HepG2 (cell line): ENCODE results near the gene IKZF5. TPM values are rescaled to one million over a fixed set of nuclear protein-coding genes. Genes with fewer than 3 reads are reported as not detected.

Experiments used
- ARNTL ChIP-seq: sonication (generic); formaldehyde crosslinking; IDR thresholded peaks from 2 replicates; pipeline ENCODE4 v1.4.0; 2020; ENCODE audit warnings: mild to moderate bottlenecking, missing genetic modification reagents
- ERF ChIP-seq: IDR thresholded peaks from 2 replicates; pipeline ENCODE4 v1.6.1; 2018; ENCODE audit warnings: missing biosample characterization, missing genetic modification reagents
- HNF1A ChIP-seq, 2 experiments: sonication (generic) in 1 of 2; formaldehyde crosslinking in 1 of 2; IDR thresholded peaks; 2 replicates each; pipeline versions ENCODE4 v1.4.0 to v1.6.1; 2016 to 2020; ENCODE audit warnings: borderline replicate concordance in 1 of 2, low read depth in 1 of 2, mild to moderate bottlenecking in 1 of 2, missing genetic modification reagents in 1 of 2
- HNRNPUL1 ChIP-seq: fragments of 200-400 bp; formaldehyde crosslinking; IDR thresholded peaks from 2 replicates; pipeline ENCODE4 v1.6.1; 2017; ENCODE audit warnings: low read depth, mild to moderate bottlenecking, low read length, moderate library complexity
- PTBP1 ChIP-seq: fragments of 200-400 bp; formaldehyde crosslinking; IDR thresholded peaks from 2 replicates; pipeline ENCODE4 v1.6.1; 2018; ENCODE audit warnings: low read length, low read depth; ENCODE audit not compliant: poor library complexity, severe bottlenecking
- SMC3 ChIP-seq: IDR thresholded peaks from 2 replicates; pipeline ENCODE4 v1.6.1; 2011; ENCODE audit warnings: low read length, improper control_type of control experiment
- SOX13 ChIP-seq, 3 experiments: fragments of 450-650 bp in 1 of 3; sonication (generic) in 1 of 3; formaldehyde crosslinking in 1 of 3; IDR thresholded peaks in 2 of 3; conservative IDR thresholded peaks in 1 of 3; 2 replicates each; pipeline versions ENCODE4 v1.5.0 to v1.6.1; 2016 to 2020; ENCODE audit warnings: antibody characterized with exemption in 1 of 3, mild to moderate bottlenecking in 1 of 3, missing compliant biosample characterization in 1 of 3, missing genetic modification reagents in 1 of 3, moderate library complexity in 1 of 3
- ZBTB37 ChIP-seq: sonication (generic); formaldehyde crosslinking; IDR thresholded peaks from 2 replicates; pipeline ENCODE4 v1.4.0; 2020; ENCODE audit warnings: mild to moderate bottlenecking, missing genetic modification reagents
- ZNF3 ChIP-seq: IDR thresholded peaks from 2 replicates; pipeline ENCODE4 v1.7.0; 2017; ENCODE audit warnings: inconsistent platforms
- ZNF558 ChIP-seq: sonication (generic); formaldehyde crosslinking; IDR thresholded peaks from 2 replicates; pipeline ENCODE4 v1.9.0; 2022; ENCODE audit warnings: mild to moderate bottlenecking, missing genetic modification reagents, borderline replicate concordance
- ZNF605 ChIP-seq: sonication (generic); formaldehyde crosslinking; IDR thresholded peaks from 2 replicates; pipeline ENCODE4 v1.8.0; 2022; ENCODE audit warnings: mild to moderate bottlenecking, missing genetic modification reagents
- ZNF615 ChIP-seq: sonication (generic); formaldehyde crosslinking; IDR thresholded peaks from 2 replicates; pipeline ENCODE4 v1.5.0; 2020; ENCODE audit warnings: mild to moderate bottlenecking, missing genetic modification reagents, borderline replicate concordance
- ZNF740 ChIP-seq: sonication (generic); formaldehyde crosslinking; IDR thresholded peaks from 2 replicates; pipeline ENCODE4 v1.4.0; 2020; ENCODE audit warnings: missing genetic modification reagents
- ZNF879 ChIP-seq: sonication (generic); formaldehyde crosslinking; IDR thresholded peaks from 2 replicates; pipeline ENCODE4 v1.8.1; 2023; ENCODE audit warnings: missing genetic modification reagents
- polyA plus RNA-seq, 8 experiments: library from polyadenylated mRNA; depleted of rRNA in 3 of 8; stranded (reverse) in 7 of 8; unstranded in 1 of 8; fragments of >200 nt; fragmentation: Illumina TruSeq in 4 of 8; extraction: Trizol in 4 of 8; gene quantifications; 2 replicates each; pipeline versions ENCODE4 v1.2.1 to v1.2.3, GENCODE V29; 2011 to 2016; ENCODE audit warnings: low read depth in 4 of 8, missing spikeins in 1 of 8, mixed read lengths in 1 of 8; ENCODE audit not compliant: insufficient read depth in 1 of 8
- total RNA-seq, 5 experiments: library from RNA; depleted of rRNA; stranded (reverse); fragments of >200 nt; fragmentation: Illumina TruSeq; extraction: Trizol; gene quantifications; 2 replicates each; pipeline ENCODE4 v1.2.3, GENCODE V29; 2016; ENCODE audit warnings: low read depth in 1 of 5
- TF ChIP-seq, protein P1 (sequence below): sonication (generic); formaldehyde crosslinking; IDR thresholded peaks from 2 replicates; pipeline ENCODE4 v1.5.1; 2020; ENCODE audit warnings: missing genetic modification reagents, mild to moderate bottlenecking, borderline replicate concordance
- TF ChIP-seq, protein P2 (sequence below): sonication (generic); formaldehyde crosslinking; IDR thresholded peaks from 2 replicates; pipeline ENCODE4 v1.8.1; 2022; ENCODE audit warnings: mild to moderate bottlenecking, missing genetic modification reagents

The IKZF5 gene
- total and polyA plus RNA-seq, 2 of the 13 experiments (the other 11 are each of a cell fraction or from before 2014, with no cell fraction given), result 3.7 to 12.0 TPM

- TF ChIP-seq, protein P1, sequence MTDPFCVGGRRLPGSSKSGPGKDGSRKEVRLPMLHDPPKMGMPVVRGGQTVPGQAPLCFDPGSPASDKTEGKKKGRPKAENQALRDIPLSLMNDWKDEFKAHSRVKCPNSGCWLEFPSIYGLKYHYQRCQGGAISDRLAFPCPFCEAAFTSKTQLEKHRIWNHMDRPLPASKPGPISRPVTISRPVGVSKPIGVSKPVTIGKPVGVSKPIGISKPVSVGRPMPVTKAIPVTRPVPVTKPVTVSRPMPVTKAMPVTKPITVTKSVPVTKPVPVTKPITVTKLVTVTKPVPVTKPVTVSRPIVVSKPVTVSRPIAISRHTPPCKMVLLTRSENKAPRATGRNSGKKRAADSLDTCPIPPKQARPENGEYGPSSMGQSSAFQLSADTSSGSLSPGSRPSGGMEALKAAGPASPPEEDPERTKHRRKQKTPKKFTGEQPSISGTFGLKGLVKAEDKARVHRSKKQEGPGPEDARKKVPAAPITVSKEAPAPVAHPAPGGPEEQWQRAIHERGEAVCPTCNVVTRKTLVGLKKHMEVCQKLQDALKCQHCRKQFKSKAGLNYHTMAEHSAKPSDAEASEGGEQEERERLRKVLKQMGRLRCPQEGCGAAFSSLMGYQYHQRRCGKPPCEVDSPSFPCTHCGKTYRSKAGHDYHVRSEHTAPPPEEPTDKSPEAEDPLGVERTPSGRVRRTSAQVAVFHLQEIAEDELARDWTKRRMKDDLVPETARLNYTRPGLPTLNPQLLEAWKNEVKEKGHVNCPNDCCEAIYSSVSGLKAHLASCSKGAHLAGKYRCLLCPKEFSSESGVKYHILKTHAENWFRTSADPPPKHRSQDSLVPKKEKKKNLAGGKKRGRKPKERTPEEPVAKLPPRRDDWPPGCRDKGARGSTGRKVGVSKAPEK (CRISPR knock-in tag), result 0 out of 2 replicates have a peak, but pooled peaks have one; percentile 44
- TF ChIP-seq ZNF879 (CRISPR knock-in tag) (peak; percentile 95), ERF (CRISPR knock-in tag) (peak; percentile 93), ZNF3 (0 out of 2 replicates have a peak, but pooled peaks have one; percentile 45), PTBP1 (peak; percentile 72), ZNF605 (CRISPR knock-in tag) (peak; percentile 98), SMC3 (no peak), ZNF558 (CRISPR knock-in tag) (peak; percentile 83), ZNF740 (peak; percentile 69), ZBTB37 (CRISPR knock-in tag) (no peak; the same call in 1 of the 2 replicates), SOX13 (IDR thresholded peaks at IDR 0.05) (no peak), SOX13 (CRISPR knock-in tag; conservative IDR thresholded peaks at IDR 0.05 in 1 of 2, IDR thresholded peaks at IDR 0.05 in 1 of 2) (peak in 1 of 2 experiments; percentile 38; a peak in 1 of 4 replicates), ZNF615 (CRISPR knock-in tag) (peak; percentile 94; the same call in 1 of the 2 replicates), HNRNPUL1 (no peak), ARNTL (CRISPR knock-in tag) (peak; percentile 86; the same call in 1 of the 2 replicates), HNF1A (IDR thresholded peaks at IDR 0.05; ENCODE audit: low read depth) (peak; percentile 38; the same call in 1 of the 2 replicates), HNF1A (CRISPR knock-in tag; IDR thresholded peaks at IDR 0.05; ENCODE audit: borderline replicate concordance) (peak; percentile 87)
- TF ChIP-seq, protein P2, sequence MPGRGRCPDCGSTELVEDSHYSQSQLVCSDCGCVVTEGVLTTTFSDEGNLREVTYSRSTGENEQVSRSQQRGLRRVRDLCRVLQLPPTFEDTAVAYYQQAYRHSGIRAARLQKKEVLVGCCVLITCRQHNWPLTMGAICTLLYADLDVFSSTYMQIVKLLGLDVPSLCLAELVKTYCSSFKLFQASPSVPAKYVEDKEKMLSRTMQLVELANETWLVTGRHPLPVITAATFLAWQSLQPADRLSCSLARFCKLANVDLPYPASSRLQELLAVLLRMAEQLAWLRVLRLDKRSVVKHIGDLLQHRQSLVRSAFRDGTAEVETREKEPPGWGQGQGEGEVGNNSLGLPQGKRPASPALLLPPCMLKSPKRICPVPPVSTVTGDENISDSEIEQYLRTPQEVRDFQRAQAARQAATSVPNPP, result peak; percentile 89; the same call in 1 of the 2 replicates
Measured at GRCh38 chr10:122953902-122954730, 54.5 kb downstream of the IKZF5 start, which contains the start of gene C10orf88 (continued).
